Prostate gland (tissue), 2 donors: ENCODE measurements around the gene ZNF248.

Source experiments
- POLR2A ChIP-seq: fragments of 450-650 bp; IDR thresholded peaks from one replicate; pipeline ENCODE4 v1.6.1; 2016; ENCODE audit warnings: antibody characterized with exemption, mild to moderate bottlenecking
- TF ChIP-seq, protein P1 (sequence below), 4 experiments: fragments of 200-600 bp in 2 of 4; fragments of 450-650 bp in 2 of 4; sonication (generic) in 2 of 4; IDR thresholded peaks; 1 replicate in 3 of 4; 2 replicates in 1 of 4; pipeline ENCODE4 v1.5.1; 2016 to 2019; ENCODE audit warnings: antibody characterized with exemption in 4 of 4, mild to moderate bottlenecking in 2 of 4, moderate library complexity in 2 of 4

DNA sequence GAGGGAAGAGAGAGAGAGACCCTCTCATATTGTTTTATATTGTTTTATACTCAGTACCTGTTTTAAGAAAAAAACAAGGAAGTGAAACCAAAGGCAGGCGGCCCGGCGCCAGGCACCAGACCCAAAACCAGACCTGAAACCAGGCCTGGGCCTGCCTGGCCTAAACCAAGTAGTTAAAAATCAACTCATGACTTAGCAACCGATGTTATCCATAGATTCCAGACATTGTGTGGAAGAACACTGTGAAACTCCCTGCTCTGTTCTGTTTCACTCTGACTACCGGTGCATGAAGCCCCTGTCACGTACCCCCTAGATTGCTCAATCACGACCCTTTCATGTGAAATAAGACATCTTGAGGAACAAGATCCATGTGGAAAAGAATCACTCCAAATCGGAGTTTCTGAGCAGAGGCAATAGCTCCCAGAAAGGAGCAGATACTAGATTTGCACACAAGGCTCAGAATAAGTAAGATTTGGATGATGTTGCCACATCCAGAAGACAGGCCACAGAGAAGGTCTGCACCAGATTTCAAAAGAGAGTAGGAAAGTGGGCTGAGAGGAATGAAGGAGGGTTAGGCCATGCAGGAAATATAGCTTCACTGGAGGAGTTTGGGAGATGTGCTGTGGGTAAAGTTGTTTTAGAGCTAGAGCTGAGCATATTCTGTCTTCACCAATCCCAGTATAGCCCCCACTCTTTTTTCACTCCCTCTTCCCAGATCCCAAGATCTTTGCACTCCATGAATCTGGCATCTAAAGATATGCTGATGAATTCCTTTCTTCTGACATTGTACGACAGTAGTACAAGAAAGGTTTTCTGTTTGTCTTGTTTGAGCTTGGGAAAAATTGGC, 8.8 kb upstream of the ZNF248 start:
- TF ChIP-seq, protein P1, sequence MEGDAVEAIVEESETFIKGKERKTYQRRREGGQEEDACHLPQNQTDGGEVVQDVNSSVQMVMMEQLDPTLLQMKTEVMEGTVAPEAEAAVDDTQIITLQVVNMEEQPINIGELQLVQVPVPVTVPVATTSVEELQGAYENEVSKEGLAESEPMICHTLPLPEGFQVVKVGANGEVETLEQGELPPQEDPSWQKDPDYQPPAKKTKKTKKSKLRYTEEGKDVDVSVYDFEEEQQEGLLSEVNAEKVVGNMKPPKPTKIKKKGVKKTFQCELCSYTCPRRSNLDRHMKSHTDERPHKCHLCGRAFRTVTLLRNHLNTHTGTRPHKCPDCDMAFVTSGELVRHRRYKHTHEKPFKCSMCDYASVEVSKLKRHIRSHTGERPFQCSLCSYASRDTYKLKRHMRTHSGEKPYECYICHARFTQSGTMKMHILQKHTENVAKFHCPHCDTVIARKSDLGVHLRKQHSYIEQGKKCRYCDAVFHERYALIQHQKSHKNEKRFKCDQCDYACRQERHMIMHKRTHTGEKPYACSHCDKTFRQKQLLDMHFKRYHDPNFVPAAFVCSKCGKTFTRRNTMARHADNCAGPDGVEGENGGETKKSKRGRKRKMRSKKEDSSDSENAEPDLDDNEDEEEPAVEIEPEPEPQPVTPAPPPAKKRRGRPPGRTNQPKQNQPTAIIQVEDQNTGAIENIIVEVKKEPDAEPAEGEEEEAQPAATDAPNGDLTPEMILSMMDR (IDR thresholded peaks at IDR 0.05) = no peak
- TF ChIP-seq POLR2A = no peak
